Measurements from ENCODE around the gene KLHL24. TPM values are rescaled to one million over a fixed set of nuclear protein-coding genes. Genes with fewer than 3 reads are reported as not detected.

The KLHL24 gene, protein sequence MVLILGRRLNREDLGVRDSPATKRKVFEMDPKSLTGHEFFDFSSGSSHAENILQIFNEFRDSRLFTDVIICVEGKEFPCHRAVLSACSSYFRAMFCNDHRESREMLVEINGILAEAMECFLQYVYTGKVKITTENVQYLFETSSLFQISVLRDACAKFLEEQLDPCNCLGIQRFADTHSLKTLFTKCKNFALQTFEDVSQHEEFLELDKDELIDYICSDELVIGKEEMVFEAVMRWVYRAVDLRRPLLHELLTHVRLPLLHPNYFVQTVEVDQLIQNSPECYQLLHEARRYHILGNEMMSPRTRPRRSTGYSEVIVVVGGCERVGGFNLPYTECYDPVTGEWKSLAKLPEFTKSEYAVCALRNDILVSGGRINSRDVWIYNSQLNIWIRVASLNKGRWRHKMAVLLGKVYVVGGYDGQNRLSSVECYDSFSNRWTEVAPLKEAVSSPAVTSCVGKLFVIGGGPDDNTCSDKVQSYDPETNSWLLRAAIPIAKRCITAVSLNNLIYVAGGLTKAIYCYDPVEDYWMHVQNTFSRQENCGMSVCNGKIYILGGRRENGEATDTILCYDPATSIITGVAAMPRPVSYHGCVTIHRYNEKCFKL
- 69.4 and 73.7 TPM in 2 replicates for total RNA-seq

GRCh38 chr3:183635431-183636220, at the start of gene KLHL24:
Gene KLHL24, plus strand, starts transcription at chr3:183635623. Its CDS starts 14,734 bp downstream, at chr3:183650357.

DNA sequence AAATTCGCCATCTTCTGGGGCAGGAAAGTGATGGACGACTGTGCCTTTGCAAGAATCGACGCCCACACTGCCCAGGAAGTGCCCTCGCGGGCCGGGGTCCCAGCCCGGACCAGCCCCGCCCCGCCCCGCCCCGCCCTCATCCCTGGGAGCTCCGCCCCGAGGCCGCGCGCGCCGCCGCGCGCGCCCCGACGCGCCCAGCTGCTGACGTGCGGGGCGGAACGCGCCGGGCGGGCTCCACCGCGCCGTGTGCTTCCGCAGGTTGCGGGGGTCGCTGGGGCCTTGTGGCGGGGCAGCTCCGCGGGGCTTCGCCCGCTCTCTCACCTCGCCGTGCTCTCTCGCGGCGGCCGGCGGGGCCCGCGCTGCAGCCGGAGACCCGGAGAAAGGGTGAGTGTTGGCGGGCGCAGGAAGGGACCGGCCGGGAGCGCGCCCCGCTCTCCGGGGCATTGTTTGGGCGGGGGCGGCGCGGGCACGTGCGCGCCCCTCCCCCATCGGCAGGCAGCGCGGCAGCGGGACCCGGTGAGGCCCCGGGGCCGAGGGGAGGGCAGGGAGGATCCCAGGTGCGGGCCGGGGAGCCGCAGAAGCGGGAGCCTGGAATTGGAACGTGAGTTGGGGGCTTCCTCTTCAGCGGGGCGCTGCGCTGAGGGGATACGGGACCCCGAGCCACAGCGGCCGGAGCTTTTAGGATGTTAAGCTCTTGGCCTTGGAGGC, 62.3 kb downstream of the KLHL24 start, which contains the start of gene YEATS2:
YEATS2 (plus strand) TSS at position 188 of the 708 bp plus-strand sequence. CDS start 17,366 bp downstream, outside the sequence.

Other genes starting within 250 kb of the KLHL24 start
- 0.38 and 1.2 TPM in 2 replicates for gene MCF2L2, start 207.0 kb upstream of the KLHL24 start, total RNA-seq
- 5.9 and 7.5 TPM in 2 replicates for gene KLHL6, start 79.9 kb upstream of the KLHL24 start, total RNA-seq
- gene YEATS2, start 62.2 kb downstream of the KLHL24 start, total RNA-seq: 34.1 and 50.5 TPM in 2 replicates
- 0.75 and 1.2 TPM in 2 replicates for gene MAP6D1, start 190.0 kb downstream of the KLHL24 start, total RNA-seq
- 35.3 and 37.1 TPM in 2 replicates for gene PARL, start 249.3 kb downstream of the KLHL24 start, total RNA-seq